HG02852 (cell line): ENCODE measurements around the gene ITGAD.

Experiments used
- ATAC-seq: cut with Tn5 transposase; IDR thresholded peaks from one replicate; pipeline ENCODE4 v1.9.1; 2021; ENCODE audit warnings: mild to moderate bottlenecking, moderate library complexity; ENCODE audit not compliant: unreplicated experiment

The ITGAD gene

GRCh38 chr16:31365131-31365865 is 27.8 kb upstream of the ITGAD start:
- ATAC-seq: peak; percentile 43

GRCh38 chr16:31367853-31368252 is 25.3 kb upstream of the ITGAD start:
- no peak for ATAC-seq

DNA sequence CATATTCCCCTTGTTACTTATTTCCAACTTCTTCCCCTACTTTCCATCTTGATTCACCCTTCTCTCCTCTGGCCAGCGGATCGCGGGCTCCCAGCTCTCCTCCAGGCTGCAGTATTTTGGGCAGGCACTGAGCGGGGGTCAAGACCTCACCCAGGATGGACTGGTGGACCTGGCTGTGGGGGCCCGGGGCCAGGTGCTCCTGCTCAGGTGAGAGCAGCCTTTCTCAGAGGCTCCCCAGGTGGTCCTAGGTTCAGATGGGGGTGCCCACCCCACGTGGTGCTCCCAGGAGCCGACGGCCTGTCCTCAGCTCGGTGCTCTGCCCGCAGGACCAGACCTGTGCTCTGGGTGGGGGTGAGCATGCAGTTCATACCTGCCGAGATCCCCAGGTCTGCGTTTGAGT is 22.1 kb upstream of the ITGAD start:
- ATAC-seq: no peak

DNA sequence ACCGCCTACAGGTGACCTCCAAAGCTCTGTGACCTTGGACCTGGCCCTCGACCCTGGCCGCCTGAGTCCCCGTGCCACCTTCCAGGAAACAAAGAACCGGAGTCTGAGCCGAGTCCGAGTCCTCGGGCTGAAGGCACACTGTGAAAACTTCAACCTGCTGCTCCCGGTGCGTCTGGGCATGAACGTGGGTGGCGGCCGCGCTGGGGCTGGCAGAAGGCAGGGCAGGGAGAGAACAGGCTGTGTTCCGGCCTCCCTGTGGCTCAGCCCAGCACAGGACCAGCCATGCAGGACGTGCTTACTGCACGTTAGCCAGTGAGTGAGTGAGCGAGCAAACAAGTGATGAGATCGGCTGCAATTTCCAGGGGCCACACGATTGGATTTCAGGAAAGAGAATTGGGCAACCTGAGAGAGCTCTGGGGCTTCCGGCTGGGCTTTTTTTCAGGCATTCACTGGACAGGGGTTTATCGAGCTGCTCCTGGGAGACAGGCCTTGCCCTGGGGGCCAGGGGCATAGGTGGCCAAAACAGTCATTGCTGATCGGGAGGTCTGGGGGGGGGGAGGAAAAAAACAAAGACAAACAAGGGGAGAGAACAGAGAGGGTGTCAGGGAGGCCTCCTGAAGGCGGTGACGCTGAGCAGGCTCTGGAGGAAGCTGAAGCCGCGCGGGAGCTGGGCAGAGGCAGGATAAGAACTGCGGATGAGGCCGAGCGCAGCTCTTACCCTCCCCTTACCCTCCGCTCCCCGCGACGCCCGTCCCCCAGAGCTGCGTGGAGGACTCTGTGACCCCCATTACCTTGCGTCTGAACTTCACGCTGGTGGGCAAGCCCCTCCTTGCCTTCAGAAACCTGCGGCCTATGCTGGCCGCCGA is 21.3 kb upstream of the ITGAD start:
- ATAC-seq: no peak

DNA sequence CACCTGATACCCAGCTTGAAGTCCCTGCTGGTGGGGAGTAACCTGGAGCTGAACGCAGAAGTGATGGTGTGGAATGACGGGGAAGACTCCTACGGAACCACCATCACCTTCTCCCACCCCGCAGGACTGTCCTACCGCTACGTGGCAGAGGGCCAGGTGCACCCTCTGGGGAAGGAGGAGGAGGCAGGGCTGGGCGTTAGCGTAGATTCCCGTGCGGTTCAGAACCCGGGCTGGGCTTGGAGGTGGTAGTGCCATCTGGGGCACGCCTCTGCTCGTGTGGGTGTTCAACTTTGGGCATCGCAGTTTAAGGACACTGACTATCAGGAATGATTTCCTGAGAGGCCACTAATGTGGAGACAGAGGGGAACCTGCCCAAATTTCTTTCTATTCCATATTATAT is 19.9 kb upstream of the ITGAD start:
- ATAC-seq: no peak

- no peak for ATAC-seq
Measured at GRCh38 chr16:31375231-31375630, 17.9 kb upstream of the ITGAD start.

- ATAC-seq: no peak
Measured at GRCh38 chr16:31376705-31377104, 16.4 kb upstream of the ITGAD start.

DNA sequence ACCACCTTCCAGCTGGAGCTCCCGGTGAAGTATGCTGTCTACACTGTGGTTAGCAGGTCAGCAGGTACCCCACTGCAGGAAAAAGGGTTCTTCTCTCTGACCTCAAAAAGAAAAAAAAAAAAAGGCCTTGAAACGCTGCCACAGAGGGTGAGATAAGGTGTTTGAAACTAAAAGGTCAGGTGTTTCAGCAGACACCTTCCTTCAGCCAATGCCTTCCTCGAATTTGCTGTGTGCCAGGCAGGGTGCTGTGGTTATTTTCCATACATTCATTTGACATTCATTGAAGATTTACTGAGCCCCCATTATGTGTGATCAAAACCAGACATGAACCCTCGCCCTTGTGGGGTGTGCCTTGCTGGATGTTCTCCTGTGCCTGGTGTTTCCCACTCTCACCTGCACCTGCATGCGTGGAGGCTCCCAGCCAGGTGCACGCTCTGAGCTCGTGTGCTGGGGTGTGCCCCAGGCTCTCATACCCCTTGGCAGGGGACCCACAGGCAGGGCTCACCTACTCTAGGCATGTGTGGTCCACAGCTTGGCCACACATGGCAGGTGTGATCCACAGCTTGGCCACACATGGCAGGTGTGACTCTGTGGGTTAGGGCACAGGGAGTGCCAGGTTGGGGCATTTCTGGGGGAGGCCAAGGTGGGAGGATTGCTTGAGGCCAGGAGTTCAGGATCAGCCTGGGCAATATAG is 15.8 kb upstream of the ITGAD start:
- no peak for ATAC-seq

DNA sequence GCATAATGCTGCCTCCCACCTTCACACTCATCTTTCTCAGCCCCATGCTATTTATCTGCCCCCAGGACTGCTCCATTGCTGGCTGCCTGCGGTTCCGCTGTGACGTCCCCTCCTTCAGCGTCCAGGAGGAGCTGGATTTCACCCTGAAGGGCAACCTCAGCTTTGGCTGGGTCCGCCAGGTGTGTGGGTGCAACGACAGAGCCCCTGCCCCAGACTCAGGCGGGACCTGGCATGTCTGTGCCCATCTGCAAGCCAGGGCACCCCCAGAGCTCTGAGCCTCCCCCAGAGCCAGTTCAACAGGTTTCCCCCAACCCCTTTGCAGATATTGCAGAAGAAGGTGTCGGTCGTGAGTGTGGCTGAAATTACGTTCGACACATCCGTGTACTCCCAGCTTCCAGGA is 12.9 kb upstream of the ITGAD start:
- ATAC-seq: no peak

DNA sequence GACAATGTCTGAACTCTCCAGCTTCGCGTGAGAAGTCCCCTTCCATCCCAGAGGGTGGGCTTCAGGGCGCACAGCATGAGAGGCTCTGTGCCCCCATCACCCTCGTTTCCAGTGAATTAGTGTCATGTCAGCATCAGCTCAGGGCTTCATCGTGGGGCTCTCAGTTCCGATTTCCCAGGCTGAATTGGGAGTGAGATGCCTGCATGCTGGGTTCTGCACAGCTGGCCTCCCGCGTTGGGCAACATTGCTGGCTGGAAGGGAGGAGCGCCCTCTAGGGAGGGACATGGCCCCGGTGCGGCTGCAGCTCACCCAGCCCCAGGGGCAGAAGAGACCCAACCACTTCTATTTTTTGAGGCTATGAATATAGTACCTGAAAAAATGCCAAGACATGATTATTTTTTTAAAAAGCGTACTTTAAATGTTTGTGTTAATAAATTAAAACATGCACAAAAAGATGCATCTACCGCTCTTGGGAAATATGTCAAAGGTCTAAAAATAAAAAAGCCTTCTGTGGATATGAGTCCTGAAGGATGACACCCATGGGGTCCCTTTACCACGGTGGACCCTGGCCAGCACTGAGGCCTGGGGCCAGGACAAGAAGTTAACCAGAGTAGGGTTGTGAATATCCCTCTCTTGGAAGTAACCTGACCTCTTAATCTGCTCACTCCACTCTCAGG is 10.5 kb upstream of the ITGAD start:
- ATAC-seq: no peak

DNA sequence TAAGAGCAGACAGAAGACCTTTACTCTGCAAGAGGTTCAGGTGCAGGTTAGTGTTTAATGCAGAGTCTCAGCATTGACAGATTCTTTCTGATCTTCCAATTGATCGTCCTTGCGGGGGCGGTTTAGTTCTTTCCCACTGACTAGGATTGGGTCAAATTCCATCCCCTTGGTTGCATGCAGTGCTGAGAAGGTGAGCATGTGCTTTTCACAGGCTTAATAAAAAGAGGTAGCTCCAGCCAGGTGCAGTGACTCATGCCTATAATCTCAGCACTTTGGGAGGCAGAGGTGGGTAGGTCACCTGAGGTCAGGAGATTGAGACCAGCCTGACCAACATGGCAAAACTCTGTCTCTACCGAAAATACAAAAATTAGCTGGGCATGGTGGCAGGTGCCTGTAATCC is 7.5 kb upstream of the ITGAD start:
- no peak for ATAC-seq

DNA sequence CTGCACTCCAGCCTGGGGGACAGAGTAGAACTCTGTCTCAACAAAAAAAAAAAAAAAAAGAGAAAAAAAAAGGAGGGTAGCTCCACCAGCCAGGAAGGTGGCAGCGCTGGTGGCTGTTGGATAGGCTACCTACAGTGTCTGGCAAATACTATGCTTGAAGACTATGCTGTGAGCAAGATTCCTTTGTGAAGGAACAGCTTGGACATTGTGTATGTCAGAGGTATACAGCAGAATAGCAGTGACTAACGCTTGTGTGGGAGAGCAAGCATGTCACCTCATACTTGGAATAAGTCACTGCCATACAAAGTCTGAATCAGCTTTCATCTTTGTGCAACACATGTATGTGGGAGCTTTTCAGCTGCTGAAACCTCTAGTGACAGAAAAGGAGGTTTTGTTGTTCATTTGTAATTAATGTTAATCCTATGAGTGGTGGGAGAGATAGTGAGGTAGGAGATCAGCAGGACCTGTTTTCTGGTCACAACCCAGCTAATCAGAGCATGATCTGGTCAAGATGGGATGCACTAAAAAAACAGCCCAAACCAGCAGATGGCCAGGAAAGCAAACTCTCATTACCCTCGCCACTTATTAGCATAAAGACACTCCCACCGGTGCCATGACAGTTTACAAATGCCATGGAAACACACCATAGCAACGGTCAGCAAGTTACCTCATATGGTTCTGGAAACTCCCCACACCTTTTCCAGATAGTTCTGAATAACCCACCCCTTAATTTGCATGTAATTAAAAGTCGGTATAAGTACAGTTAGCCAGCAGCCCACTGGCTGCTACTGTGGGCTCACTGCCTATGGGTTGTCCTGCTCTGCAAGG is 6.8 kb upstream of the ITGAD start:
- no peak for ATAC-seq

GRCh38 chr16:31388535-31388934 is 4.6 kb upstream of the ITGAD start:
- ATAC-seq: no peak

- ATAC-seq: no peak
Measured at GRCh38 chr16:31390504-31391041, 2.6 kb upstream of the ITGAD start.

DNA sequence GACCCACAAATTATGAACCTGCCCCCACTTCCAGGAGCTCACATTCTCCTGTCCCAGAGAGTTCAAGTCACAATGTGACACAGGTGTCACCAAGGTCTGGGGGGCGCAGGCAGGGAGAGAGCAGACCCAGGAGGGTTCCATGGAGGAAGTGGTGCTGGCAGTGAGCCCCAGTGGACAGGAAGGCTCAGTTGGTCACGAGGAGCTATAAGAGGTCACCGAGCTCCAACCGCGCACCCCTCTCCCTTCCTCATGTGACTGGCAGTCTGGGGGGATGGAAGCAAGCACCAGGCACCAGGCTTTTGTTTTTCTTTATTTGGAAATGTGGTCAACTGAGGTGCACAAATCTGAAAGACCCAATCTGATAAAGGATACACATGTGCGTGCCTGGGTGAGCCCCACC is 2.5 kb downstream of the ITGAD start:
- no peak for ATAC-seq

DNA sequence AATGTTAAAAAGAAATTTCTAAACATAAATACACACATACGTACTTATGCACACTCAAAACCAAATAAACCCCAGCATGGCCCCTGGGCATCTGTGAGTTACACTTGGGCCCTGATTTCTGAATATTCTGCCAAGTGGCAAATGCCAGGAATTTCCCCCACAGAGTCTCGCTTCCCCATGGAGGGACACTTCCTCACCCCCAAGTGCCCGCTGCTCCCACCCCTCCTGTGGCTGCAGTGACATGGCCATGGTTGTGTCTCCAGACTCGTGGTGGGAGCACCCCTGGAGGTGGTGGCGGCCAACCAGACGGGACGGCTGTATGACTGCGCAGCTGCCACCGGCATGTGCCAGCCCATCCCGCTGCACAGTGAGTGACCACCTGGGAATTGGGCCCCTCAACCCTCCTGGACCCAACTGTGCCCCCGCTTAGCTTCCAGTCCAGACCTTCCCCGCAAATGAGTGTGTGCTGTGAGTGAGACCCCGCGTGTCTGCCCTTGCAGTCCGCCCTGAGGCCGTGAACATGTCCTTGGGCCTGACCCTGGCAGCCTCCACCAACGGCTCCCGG is 4.0 kb downstream of the ITGAD start:
- ATAC-seq: no peak

DNA sequence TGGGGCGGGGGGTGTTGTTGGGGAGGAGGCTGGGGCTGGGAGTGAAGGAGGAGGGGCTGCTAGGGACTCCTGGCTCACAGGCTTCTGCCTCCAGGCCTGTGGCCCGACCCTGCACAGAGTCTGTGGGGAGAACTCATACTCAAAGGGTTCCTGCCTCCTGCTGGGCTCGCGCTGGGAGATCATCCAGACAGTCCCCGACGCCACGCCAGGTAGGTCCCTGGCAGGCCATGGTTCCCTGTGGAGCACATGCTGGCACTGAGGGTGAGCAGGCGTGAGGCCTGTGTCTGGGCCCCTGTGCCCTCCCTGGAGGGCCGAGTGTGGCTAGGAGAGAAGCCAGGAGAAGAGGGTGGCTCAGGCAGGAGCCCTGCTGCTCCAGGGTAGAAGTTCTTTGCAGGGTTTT is 4.6 kb downstream of the ITGAD start:
- no peak for ATAC-seq

GRCh38 chr16:31400191-31400590 is 7.1 kb downstream of the ITGAD start:
- no peak for ATAC-seq

GRCh38 chr16:31401436-31401835 is 8.3 kb downstream of the ITGAD start:
- no peak for ATAC-seq

GRCh38 chr16:31402687-31403086 is 9.6 kb downstream of the ITGAD start:
- ATAC-seq: no peak
